Endodermal cell (in vitro differentiated cells): ENCODE data around the gene SMIM35. TPM values are rescaled to one million over a fixed set of nuclear protein-coding genes. Genes with fewer than 3 reads are reported as not detected.

ENCODE experiments used
- DNase-seq: peaks from one replicate; pipeline ENCODE4 v3.0.0-alpha.2; 2017
- H3K27ac ChIP-seq: 2 replicates; pipeline ENCODE4 v1.5.1; 2013; ENCODE audit warnings: mild to moderate bottlenecking, low read depth, low read length, moderate library complexity
- H3K27me3 ChIP-seq: 2 replicates; pipeline ENCODE4 v1.6.1; 2013; ENCODE audit warnings: mild to moderate bottlenecking, low read length, moderate library complexity; ENCODE audit not compliant: insufficient read depth, control insufficient read depth, poor library complexity, severe bottlenecking
- H3K36me3 ChIP-seq: 2 replicates; pipeline ENCODE4 v1.7.0; 2013; ENCODE audit warnings: mild to moderate bottlenecking, low read length, moderate library complexity; ENCODE audit not compliant: control insufficient read depth, insufficient read depth
- H3K4me1 ChIP-seq: one replicate; pipeline ENCODE4 v1.7.0; 2013; ENCODE audit warnings: low read length; ENCODE audit not compliant: control insufficient read depth, insufficient read depth
- H3K4me3 ChIP-seq: 2 replicates; pipeline ENCODE4 v1.5.1; 2013; ENCODE audit warnings: mild to moderate bottlenecking, low read length, moderate library complexity
- H3K9ac ChIP-seq: 2 replicates; pipeline ENCODE4 v1.6.1; 2013; ENCODE audit warnings: mild to moderate bottlenecking, low read length, moderate library complexity; ENCODE audit not compliant: poor library complexity, severe bottlenecking; ENCODE audit errors: extremely low read depth
- H3K9me3 ChIP-seq: 2 replicates; pipeline ENCODE4 v1.6.1; 2013; ENCODE audit warnings: mild to moderate bottlenecking, low read length, moderate library complexity; ENCODE audit not compliant: control insufficient read depth
- H3K27ac Mint-ChIP-seq: 2 replicates; pipeline ENCODE4 v1.8.0; 2020; ENCODE audit warnings: mixed read lengths
- H3K27me3 Mint-ChIP-seq: 2 replicates; pipeline ENCODE4 v1.8.0; 2021; ENCODE audit warnings: mild to moderate bottlenecking, mixed read lengths; ENCODE audit not compliant: insufficient read depth
- H3K36me3 Mint-ChIP-seq: 2 replicates; pipeline ENCODE4 v1.8.0; 2020; ENCODE audit warnings: low read depth, mixed read lengths
- H3K4me1 Mint-ChIP-seq: 2 replicates; pipeline ENCODE4 v1.8.0; 2020; ENCODE audit warnings: mixed read lengths
- H3K4me3 Mint-ChIP-seq: 2 replicates; pipeline ENCODE4 v1.8.0; 2020; ENCODE audit warnings: mild to moderate bottlenecking, moderate library complexity, mixed read lengths
- H3K9me3 Mint-ChIP-seq: 2 replicates; pipeline ENCODE4 v1.8.0; 2020; ENCODE audit warnings: mild to moderate bottlenecking, mixed read lengths
- WGBS, 2 experiments: methylation state at CpG; one replicate each; pipeline versions ENCODE4 v1.1.5 to v1.1.7; 2013; ENCODE audit warnings: missing lambda C conversion rate in 2 of 2, mixed read lengths in 1 of 2; ENCODE audit not compliant: insufficient coverage in 1 of 2, insufficient read length in 1 of 2; 5-methylcytosine and 5-hydroxymethylcytosine counted together
- total RNA-seq, 2 donors: library from RNA; stranded (reverse); fragmentation: NEBNext Ultra II Directional in 1 of 2; extraction: Animal tissue kit (Norgen Biotek cat#: 25700) in 1 of 2; gene quantifications; 2 replicates in 1 of 2; 3 replicates in 1 of 2; pipeline ENCODE4 v1.2.1, GENCODE V29; 2021
- TF ChIP-seq, protein P1 (sequence below): fragments of 200-600 bp; sonication (generic); conservative IDR thresholded peaks from 2 replicates; pipeline ENCODE4 v1.5.0; 2021; ENCODE audit warnings: antibody characterized with exemption, mild to moderate bottlenecking

SMIM35 gene
- total RNA-seq, 2 donors from 2014 or later, result not detected

DNA sequence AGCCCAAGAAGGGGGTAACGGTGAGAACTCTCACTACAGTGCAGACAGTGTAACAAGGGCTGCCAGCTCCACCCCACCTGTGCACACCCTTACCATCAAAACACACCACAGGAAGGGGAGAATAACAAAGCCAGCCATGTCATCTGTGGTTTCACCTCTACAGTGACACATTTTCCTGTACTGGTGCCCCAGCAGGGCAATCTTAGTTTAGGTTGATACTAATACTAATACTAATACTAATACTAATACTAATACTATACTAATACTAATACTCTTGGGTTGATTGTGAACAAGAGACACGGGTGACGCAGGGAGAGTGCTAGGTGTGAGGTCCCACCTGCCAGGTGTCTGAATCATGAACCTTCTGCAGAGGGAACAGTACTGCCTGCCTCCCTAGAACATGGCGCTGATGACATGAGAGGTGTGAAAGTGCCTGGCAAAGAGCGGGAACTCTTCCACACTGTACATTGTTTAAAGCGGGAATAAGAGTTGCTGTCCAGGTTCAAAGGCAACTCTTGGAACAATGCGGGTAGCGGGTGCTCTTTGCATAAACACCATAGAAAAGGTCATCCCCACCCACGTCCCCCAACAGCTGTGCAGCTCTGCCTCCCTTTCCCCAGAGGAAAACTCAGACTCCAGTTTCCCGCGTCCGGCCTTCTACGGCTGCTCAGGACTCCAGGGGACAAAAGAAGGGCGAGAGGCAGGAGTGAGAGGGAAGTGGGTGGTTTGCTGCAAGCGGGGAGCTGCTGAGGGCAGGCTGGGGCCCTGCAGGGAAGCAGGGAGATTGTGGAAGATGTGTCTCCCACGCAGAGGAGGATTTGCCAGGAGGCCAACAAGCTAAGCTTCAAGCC is 34.9 kb downstream of the SMIM35 start:
- WGBS, 2 experiments, result 88 to 89% methylated on average over 8 to 16 of the region's 16 CpGs

DNA sequence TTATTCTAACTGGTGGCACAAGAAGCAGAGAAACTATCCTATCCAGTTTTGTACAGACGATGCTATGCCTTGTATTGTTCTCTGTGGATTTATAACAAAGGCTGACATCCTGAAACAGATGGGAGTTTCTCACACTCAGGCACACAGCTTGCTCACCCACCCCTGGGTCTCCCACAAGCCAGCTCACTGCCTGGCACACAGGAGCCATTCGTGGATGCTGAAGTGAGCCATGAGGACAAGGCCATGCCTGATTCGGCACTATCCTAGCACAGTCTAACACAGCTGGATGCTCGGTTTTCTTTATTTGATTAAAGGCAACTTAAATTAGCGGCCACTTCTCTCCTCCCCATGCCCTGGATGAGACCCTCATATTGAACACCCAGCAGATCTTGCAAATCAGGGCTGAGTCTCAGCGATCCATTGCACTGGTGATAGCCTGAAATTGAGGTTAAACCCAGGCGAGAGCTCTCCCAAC is 35.6 kb downstream of the SMIM35 start:
- Mint-ChIP-seq H3K9me3 (no peaks in the 10 kb centered on the region), H3K27me3 (peaks cover 3% of the 10 kb centered on the region), H3K4me3 (no peak overlapping the region), H3K4me1 (peaks cover 5% of the 10 kb centered on the region), H3K27ac (no peak overlapping the region), H3K36me3 (no peaks in the 10 kb centered on the region)
- H3K27me3 ChIP-seq, result no peaks in the 10 kb centered on the region
- H3K4me3 ChIP-seq, result no peak overlapping the region
- H3K36me3 ChIP-seq, result no peaks in the 10 kb centered on the region
- DNase-seq, result no peak
- TF ChIP-seq, protein P1, sequence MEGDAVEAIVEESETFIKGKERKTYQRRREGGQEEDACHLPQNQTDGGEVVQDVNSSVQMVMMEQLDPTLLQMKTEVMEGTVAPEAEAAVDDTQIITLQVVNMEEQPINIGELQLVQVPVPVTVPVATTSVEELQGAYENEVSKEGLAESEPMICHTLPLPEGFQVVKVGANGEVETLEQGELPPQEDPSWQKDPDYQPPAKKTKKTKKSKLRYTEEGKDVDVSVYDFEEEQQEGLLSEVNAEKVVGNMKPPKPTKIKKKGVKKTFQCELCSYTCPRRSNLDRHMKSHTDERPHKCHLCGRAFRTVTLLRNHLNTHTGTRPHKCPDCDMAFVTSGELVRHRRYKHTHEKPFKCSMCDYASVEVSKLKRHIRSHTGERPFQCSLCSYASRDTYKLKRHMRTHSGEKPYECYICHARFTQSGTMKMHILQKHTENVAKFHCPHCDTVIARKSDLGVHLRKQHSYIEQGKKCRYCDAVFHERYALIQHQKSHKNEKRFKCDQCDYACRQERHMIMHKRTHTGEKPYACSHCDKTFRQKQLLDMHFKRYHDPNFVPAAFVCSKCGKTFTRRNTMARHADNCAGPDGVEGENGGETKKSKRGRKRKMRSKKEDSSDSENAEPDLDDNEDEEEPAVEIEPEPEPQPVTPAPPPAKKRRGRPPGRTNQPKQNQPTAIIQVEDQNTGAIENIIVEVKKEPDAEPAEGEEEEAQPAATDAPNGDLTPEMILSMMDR, result no peak
- 70 to 74% methylated on average over 5 to 7 of the region's 7 CpGs for WGBS, 2 experiments
- H3K27ac ChIP-seq, result no peak overlapping the region
- no peaks in the 10 kb centered on the region for H3K9me3 ChIP-seq
- H3K9ac ChIP-seq, result no peak overlapping the region
- H3K4me1 ChIP-seq, result no peaks in the 10 kb centered on the region

More for the DNA sequence above, 34.9 kb downstream of the SMIM35 start:
- TF ChIP-seq, protein P1, result no peak
- H3K4me1 Mint-ChIP-seq, result peaks cover 5% of the 10 kb centered on the region
- Histone ChIP-seq H3K9ac (no peak overlapping the region), H3K27me3 (no peaks in the 10 kb centered on the region), H3K4me1 (no peaks in the 10 kb centered on the region), H3K27ac (no peak overlapping the region), H3K36me3 (no peaks in the 10 kb centered on the region), H3K4me3 (no peak overlapping the region), H3K9me3 (no peaks in the 10 kb centered on the region)
- DNase-seq, result no peak
- H3K27me3 Mint-ChIP-seq, result peaks cover 3% of the 10 kb centered on the region
- no peaks in the 10 kb centered on the region for H3K36me3 Mint-ChIP-seq
- no peaks in the 10 kb centered on the region for H3K9me3 Mint-ChIP-seq
- H3K27ac Mint-ChIP-seq, result no peak overlapping the region
- H3K4me3 Mint-ChIP-seq, result no peak overlapping the region

DNA sequence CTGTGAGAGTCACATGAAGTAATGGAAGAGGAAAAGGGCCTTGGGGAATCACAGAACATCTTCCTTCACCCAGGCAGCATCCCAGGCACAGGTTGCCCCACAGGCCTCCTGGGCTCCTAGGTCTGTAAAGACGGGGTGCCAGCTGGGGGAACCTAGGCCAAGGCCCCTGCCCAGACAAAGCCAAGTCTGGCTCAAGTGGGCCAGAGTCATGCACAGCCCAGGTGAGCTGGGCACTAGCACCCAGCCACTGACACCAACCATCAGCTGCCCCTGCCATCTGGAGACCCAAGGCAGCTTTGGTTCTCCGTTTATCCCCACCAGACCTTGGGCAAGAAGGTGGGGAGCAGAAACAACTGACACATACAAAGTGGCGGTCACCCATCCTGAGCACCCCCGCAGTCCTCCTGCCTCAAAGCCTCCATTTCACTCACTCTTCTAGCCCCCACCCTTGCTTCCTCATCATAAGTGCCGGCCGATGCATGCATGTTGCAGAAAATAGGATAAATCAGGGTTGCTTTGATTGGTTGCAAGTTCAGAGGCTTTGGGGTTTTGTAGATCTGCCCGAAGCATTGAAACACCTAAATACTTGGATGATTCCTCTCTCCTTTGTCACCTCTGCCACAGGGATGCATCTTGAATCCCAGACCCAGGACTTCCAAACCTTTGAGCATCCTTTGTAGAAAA is 36.4 kb downstream of the SMIM35 start:
- peaks cover 5% of the 10 kb centered on the region for H3K4me1 Mint-ChIP-seq

More for the DNA sequence above, 36.4 kb downstream of the SMIM35 start:
- no peaks in the 10 kb centered on the region for H3K36me3 ChIP-seq
- 86 to 90% methylated on average over 2 to 7 of the region's 7 CpGs for WGBS, 2 experiments
- H3K9ac ChIP-seq, result no peak overlapping the region
- no peaks in the 10 kb centered on the region for H3K4me1 ChIP-seq
- Mint-ChIP-seq H3K36me3 (no peaks in the 10 kb centered on the region), H3K9me3 (no peaks in the 10 kb centered on the region), H3K4me3 (no peak overlapping the region), H3K27ac (no peak overlapping the region), H3K27me3 (peaks cover 3% of the 10 kb centered on the region)
- no peak for DNase-seq
- no peaks in the 10 kb centered on the region for H3K9me3 ChIP-seq
- no peak overlapping the region for H3K4me3 ChIP-seq
- TF ChIP-seq, protein P1, result no peak
- H3K27me3 ChIP-seq, result no peaks in the 10 kb centered on the region
- H3K27ac ChIP-seq, result no peak overlapping the region
